Suppressor macrophage (primary cell): ENCODE results near the gene UBA52.
"Not testable (repeated sequence)": the region's sequence is repeated elsewhere in the genome, so short reads cannot be mapped to it uniquely, and the experiment has no call there.

ENCODE experiments used
- DNase-seq, 4 experiments: peaks; one replicate each; pipeline ENCODE4 v3.0.0-alpha.2; 2020 to 2022

UBA52 gene

GRCh38 chr19:18557411-18558201, 14.1 kb upstream of the UBA52 start, which contains the start of gene KXD1:
Gene KXD1, plus strand, starts transcription at chr19:18557870. Its CDS starts 4,187 bp downstream, at chr19:18562057.
- DNase-seq: peak; percentile 99 to 100 (median 100)

GRCh38 chr19:18558202-18558555, 13.5 kb upstream of the UBA52 start:
- DNase-seq: peak in 1 of 4 experiments; percentile 6

GRCh38 chr19:18558604-18559003, 13.1 kb upstream of the UBA52 start:
- DNase-seq: peak in 3 of 4 experiments; percentile 30 to 50 (median 32)

- no peak for DNase-seq
These were observed 12.0 kb upstream of the UBA52 start for GRCh38 chr19:18559685-18560084.

GRCh38 chr19:18562086-18562485, 9.6 kb upstream of the UBA52 start:
- DNase-seq: no peak

GRCh38 chr19:18566953-18567352, 4.7 kb upstream of the UBA52 start:
- no peak for DNase-seq

GRCh38 chr19:18568367-18568766, 3.3 kb upstream of the UBA52 start:
- no peak for DNase-seq

- no peak for DNase-seq
These were observed 3.1 kb downstream of the UBA52 start for GRCh38 chr19:18574691-18575291.

- no peak for DNase-seq
These were observed 4.7 kb downstream of the UBA52 start for GRCh38 chr19:18576383-18576782.

- DNase-seq: no peak
These were observed 5.8 kb downstream of the UBA52 start for GRCh38 chr19:18577365-18577914.

- DNase-seq: peak in 1 of 4 experiments; percentile 1
These were observed 8.7 kb downstream of the UBA52 start for GRCh38 chr19:18580311-18580710.

GRCh38 chr19:18586306-18586705, 14.6 kb downstream of the UBA52 start:
- DNase-seq: peak; percentile 67 to 82 (median 75)

GRCh38 chr19:18587561-18587960, 15.9 kb downstream of the UBA52 start:
- no peak for DNase-seq

GRCh38 chr19:18587962-18588610, 16.4 kb downstream of the UBA52 start:
- peak in 1 of 4 experiments; percentile 28 for DNase-seq

- DNase-seq: peak; percentile 89 to 98 (median 92)
These were observed 17.1 kb downstream of the UBA52 start, which contains the start of gene REX1BD for GRCh38 chr19:18588611-18589379. Gene REX1BD, plus strand, starts transcription at chr19:18588798. Its CDS starts 4 bp downstream, at chr19:18588802.

- DNase-seq: peak; percentile 64 to 88 (median 77)
These were observed 18.0 kb downstream of the UBA52 start for GRCh38 chr19:18589380-18590272.

GRCh38 chr19:18590273-18591272, 18.9 kb downstream of the UBA52 start:
- peak; percentile 41 to 57 (median 52) for DNase-seq

GRCh38 chr19:18591735-18592385, 20.2 kb downstream of the UBA52 start:
- DNase-seq: no peak

- DNase-seq: not testable (repeated sequence)
These were observed 21.1 kb downstream of the UBA52 start for GRCh38 chr19:18592732-18593131.
